Right cardiac atrium (tissue), 5 donors: ENCODE data around the gene PDE9A. TPM values are rescaled to one million over a fixed set of nuclear protein-coding genes. Genes with fewer than 3 reads are reported as not detected.
"Not testable (repeated sequence)": the region's sequence is repeated elsewhere in the genome, so short reads cannot be mapped to it uniquely, and the experiment has no call there.

Source experiments
- ATAC-seq, 2 donors: fragments of 200-7000 bp; cut with Tn5 transposase; one replicate each; pipeline versions ENCODE4 v1.8.0 to v1.9.1; 2020; ENCODE audit warnings: moderate library complexity in 2 of 2, mild to moderate bottlenecking in 1 of 2
- DNase-seq, 3 donors: peaks; one replicate each; pipeline ENCODE4 v3.0.0-alpha.2; 2020
- H3K27ac ChIP-seq: one replicate; pipeline ENCODE4 v1.5.1; 2013; ENCODE audit warnings: mild to moderate bottlenecking, low read length, control low read depth, moderate library complexity
- H3K27me3 ChIP-seq: one replicate; pipeline ENCODE4 v1.6.1; 2013; ENCODE audit not compliant: control insufficient read depth, insufficient read depth
- H3K4me1 ChIP-seq: one replicate; pipeline ENCODE4 v1.6.1; 2013; ENCODE audit warnings: low read length; ENCODE audit not compliant: control insufficient read depth, insufficient read depth
- H3K4me3 ChIP-seq: one replicate; pipeline ENCODE4 v1.5.1; 2013; ENCODE audit warnings: low read length, control low read depth
- H3K9me3 ChIP-seq: one replicate; pipeline ENCODE4 v1.6.1; 2013; ENCODE audit warnings: low read length; ENCODE audit not compliant: control insufficient read depth
- WGBS: extraction: QIAGEN DNeasy Blood & Tissue Kit; methylation state at CpG from one replicate; pipeline ENCODE4 v1.1.7; 2013; 5-methylcytosine and 5-hydroxymethylcytosine counted together
- intact Hi-C, 4 donors: fragments of 100-400 bp; cut with DNase I; formaldehyde crosslinking; loops; one replicate each; pipeline versions ENCODE4 v1.11.0 to v1.14.0; 2022 to 2023
- polyA plus RNA-seq: library from polyadenylated mRNA; stranded (reverse); fragments of 200-250 nt; gene quantifications from one replicate; pipeline ENCODE4 v1.2.3, GENCODE V29; 2013
- total RNA-seq, 4 donors: library from RNA; stranded (reverse); fragmentation: NEBNext Ultra II Directional; extraction: Animal tissue kit (Norgen Biotek cat#: 25700); gene quantifications; one replicate each; pipeline ENCODE4 v1.2.1, GENCODE V29; 2021
- donor health status: healthy with polysubstance abuse.
- donor health status: DM: no; HTN: yes; CAD: no.
- donor health status: DM: no; HTN: no; CAD: no.
- donor health status: DM: no; HTN: yes; CAD: no; lungs with severe emphysema.
- donor health status: DM: yes; HTN: yes; CAD: no.

Gene PDE9A
- total and polyA plus RNA-seq, 5 donors, result 1.5 to 4.1 (median 2.5) TPM

DNA sequence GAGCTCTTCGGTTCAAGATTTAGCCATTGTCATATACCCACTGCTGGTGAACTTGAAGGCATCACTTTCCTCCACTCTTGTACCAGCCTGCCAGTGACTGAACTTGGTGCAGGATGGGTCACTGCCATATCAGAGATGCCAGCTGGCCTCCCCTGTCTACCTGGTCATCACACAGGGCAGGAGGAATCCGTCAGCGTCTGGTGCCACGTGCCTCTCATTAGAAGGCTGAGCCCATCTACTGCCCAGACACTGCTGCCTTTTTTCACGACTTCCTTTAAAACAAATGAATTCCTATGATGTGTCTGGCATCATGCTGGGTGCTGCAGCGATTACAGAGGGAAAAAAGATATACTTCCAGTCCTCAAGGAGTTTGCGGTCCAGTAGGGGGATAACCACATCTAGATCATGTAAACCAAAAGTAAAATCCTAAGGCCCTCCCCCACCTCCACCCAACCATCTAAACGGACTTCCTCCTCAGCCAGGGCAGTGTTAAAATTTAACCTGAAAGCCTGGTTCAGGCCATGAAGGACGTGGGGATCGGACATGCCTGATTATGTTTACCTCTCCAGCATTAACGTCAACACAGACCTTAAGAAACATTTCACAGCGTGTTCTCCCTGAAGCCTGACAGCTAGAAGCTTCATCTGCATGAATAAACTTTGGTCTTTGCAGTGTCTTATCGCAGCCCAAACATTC is 29.2 kb upstream of the PDE9A start:
- Histone ChIP-seq H3K27ac (no peak overlapping the region), H3K27me3 (no peaks in the 10 kb centered on the region), H3K9me3 (no peaks in the 10 kb centered on the region), H3K4me3 (no peak overlapping the region), H3K4me1 (no peaks in the 10 kb centered on the region)
- ATAC-seq (no peak), DNase-seq (no peak)
- WGBS, result 60% methylated on average over 13 of the region's 13 CpGs
- intact Hi-C loops, result no loop called here

GRCh38 chr21:42624936-42625335 is 28.5 kb upstream of the PDE9A start:
- H3K4me3 ChIP-seq, result no peak overlapping the region
- H3K9me3 ChIP-seq, result no peaks in the 10 kb centered on the region
- intact Hi-C loops, result no loop called here
- WGBS, result 76% methylated on average over 6 of the region's 6 CpGs
- H3K27ac ChIP-seq, result no peak overlapping the region
- H3K4me1 ChIP-seq, result no peaks in the 10 kb centered on the region
- DNase-seq, result no peak
- no peak for ATAC-seq
- H3K27me3 ChIP-seq, result no peaks in the 10 kb centered on the region

- WGBS, result 93% methylated on average over 14 of the region's 14 CpGs
- Histone ChIP-seq H3K27me3 (no peaks in the 10 kb centered on the region), H3K27ac (no peak overlapping the region), H3K4me3 (no peak overlapping the region), H3K9me3 (no peaks in the 10 kb centered on the region), H3K4me1 (no peaks in the 10 kb centered on the region)
- intact Hi-C loops, result no loop called here
- DNase-seq (no peak), ATAC-seq (no peak)
Observed at GRCh38 chr21:42626171-42626570, 27.2 kb upstream of the PDE9A start.

DNA sequence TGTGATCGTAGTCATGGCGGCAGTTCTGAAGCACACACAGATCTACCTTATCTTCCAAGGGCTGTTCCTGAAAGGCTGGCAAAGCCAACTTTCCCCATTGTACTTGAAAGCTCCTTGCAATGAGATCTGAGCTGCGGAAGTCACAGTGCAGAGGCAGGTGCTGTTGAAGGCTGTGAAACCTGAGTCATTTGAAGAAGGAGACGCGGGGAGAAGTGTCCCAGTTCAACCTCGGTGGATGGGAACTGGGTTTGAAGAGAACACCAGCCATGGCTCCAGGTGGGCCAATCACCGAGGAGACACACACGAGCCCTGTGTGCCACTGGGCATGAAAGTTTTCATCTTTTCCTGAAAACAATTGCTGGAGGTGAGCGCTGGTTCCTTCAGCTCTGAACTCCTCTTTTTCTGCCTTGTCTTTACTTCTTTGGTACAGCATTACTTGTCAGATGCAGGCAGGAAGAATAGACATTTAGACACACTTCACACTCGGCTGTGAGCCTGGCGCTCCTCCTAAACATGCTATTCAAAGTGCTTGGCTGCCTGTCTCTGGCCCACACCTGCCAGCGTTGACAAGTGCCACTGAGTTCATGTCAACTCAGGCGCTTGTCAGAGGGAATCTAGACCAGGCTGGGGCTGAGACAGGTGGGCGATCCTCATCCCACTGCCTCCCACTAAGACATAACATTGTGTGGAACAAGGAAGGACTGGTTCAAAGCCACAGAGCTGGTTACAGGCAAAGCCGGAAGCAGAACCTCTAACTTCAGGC is 25.7 kb upstream of the PDE9A start:
- peak; percentile 78 to 83 for ATAC-seq
- H3K4me1 ChIP-seq, result no peaks in the 10 kb centered on the region
- no peak overlapping the region for H3K27ac ChIP-seq
- no peak overlapping the region for H3K4me3 ChIP-seq
- H3K9me3 ChIP-seq, result no peaks in the 10 kb centered on the region
- intact Hi-C loops, result no loop called here
- H3K27me3 ChIP-seq, result no peaks in the 10 kb centered on the region
- WGBS, result 61% methylated on average over 15 of the region's 15 CpGs
- peak; percentile 60 to 88 (median 86) for DNase-seq

DNA sequence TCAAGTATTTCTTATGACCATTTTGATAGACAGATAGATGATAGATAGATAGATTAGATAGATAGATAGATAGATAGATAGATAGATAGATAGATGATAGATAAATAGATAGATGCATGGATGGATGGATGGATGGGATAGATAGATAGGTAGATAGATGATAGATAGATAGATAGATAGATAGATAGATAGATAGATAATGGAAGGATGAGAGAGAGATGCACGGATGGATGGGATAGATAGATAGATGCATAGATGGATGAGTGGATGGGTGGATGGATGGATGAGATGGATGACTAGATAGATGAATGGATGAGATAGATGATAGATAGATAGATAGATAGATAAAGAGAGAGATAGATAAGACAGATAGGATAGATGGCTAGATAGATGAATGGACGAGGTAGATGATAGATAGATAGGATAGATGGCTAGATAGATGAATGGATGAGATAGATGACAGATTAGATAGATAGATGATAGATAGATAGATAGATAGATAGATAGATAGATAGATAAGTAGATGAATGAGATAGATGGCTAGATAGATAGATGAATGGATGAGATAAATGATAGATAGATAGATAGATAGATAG is 24.9 kb upstream of the PDE9A start:
- H3K27me3 ChIP-seq, DNase-seq, intact Hi-C loops, ATAC-seq, H3K4me1 ChIP-seq, H3K9me3 ChIP-seq, H3K27ac ChIP-seq, H3K4me3 ChIP-seq: not testable (repeated sequence)
- 83% methylated on average over 2 of the region's 2 CpGs for WGBS

- 76% methylated on average over 9 of the region's 9 CpGs for WGBS
- no peaks in the 10 kb centered on the region for H3K9me3 ChIP-seq
Observed at GRCh38 chr21:42629933-42630589, 23.4 kb upstream of the PDE9A start.

DNA sequence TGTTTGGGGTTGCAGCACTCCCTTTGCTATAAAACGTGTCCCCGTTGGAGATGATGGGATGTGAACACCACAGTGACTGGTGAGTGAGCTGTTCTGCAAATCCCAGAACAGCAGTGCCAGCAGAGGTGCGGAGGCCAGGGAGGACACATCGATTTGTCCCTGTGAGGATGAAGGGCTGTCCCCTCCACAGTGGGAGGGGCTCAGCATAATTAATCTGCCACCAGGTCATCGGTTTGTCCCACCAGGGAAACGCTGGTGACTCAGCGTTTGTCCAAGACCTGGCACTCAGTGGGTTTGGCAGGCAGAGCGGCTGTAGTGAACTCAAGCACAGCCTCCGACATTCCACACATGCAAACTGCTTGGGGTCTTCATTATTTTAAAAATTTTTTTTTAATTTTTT is 22.8 kb upstream of the PDE9A start:
- ATAC-seq, result peak in 1 of 2 donors; percentile 38
- no peaks in the 10 kb centered on the region for H3K9me3 ChIP-seq
- no peak for DNase-seq
- WGBS, result 51% methylated on average over 9 of the region's 9 CpGs
- H3K4me3 ChIP-seq, result no peak overlapping the region
- intact Hi-C loops, result no loop called here
- no peaks in the 10 kb centered on the region for H3K4me1 ChIP-seq
- no peaks in the 10 kb centered on the region for H3K27me3 ChIP-seq
- no peak overlapping the region for H3K27ac ChIP-seq

More at GRCh38 chr21:42629933-42630589, 23.4 kb upstream of the PDE9A start:
- H3K4me1 ChIP-seq, result no peaks in the 10 kb centered on the region
- intact Hi-C loops, result no loop called here
- DNase-seq (no peak), ATAC-seq (no peak)
- H3K27ac ChIP-seq, result no peak overlapping the region
- H3K27me3 ChIP-seq, result no peaks in the 10 kb centered on the region
- H3K4me3 ChIP-seq, result no peak overlapping the region

- H3K9me3 ChIP-seq, result no peaks in the 10 kb centered on the region
- no peaks in the 10 kb centered on the region for H3K4me1 ChIP-seq
- H3K27me3 ChIP-seq, result no peaks in the 10 kb centered on the region
- no peak overlapping the region for H3K27ac ChIP-seq
- ATAC-seq (no peak), DNase-seq (no peak)
- 76% methylated on average over 5 of the region's 5 CpGs for WGBS
- no peak overlapping the region for H3K4me3 ChIP-seq
- intact Hi-C loops, result no loop called here
Observed at GRCh38 chr21:42631142-42631541, 22.3 kb upstream of the PDE9A start.

DNA sequence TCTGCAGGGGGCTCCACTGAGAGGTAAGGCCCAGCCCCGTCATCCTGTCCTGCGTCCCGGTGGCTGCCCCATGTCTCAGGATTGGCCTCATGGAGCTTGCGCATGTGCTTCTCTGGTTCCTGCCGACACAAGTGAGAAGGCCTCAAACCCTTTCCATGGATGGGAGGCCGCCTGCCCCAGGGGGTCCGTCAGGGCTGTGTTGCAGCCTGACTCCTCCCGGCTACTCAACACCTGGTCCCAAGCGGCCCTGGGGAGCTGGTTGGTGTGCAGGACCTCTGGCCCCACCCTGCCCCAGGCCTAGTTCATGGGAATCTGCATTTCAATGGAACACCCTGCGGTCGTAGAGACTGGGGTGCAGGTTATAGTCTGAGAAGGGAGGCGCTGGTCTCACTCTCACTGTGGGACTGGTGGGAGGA is 21.1 kb upstream of the PDE9A start:
- no peak overlapping the region for H3K27ac ChIP-seq
- WGBS, result 91% methylated on average over 12 of the region's 12 CpGs
- no peaks in the 10 kb centered on the region for H3K9me3 ChIP-seq
- H3K4me3 ChIP-seq, result no peak overlapping the region
- ATAC-seq, result no peak
- no peaks in the 10 kb centered on the region for H3K27me3 ChIP-seq
- intact Hi-C loops, result no loop called here
- no peak for DNase-seq
- no peaks in the 10 kb centered on the region for H3K4me1 ChIP-seq

DNA sequence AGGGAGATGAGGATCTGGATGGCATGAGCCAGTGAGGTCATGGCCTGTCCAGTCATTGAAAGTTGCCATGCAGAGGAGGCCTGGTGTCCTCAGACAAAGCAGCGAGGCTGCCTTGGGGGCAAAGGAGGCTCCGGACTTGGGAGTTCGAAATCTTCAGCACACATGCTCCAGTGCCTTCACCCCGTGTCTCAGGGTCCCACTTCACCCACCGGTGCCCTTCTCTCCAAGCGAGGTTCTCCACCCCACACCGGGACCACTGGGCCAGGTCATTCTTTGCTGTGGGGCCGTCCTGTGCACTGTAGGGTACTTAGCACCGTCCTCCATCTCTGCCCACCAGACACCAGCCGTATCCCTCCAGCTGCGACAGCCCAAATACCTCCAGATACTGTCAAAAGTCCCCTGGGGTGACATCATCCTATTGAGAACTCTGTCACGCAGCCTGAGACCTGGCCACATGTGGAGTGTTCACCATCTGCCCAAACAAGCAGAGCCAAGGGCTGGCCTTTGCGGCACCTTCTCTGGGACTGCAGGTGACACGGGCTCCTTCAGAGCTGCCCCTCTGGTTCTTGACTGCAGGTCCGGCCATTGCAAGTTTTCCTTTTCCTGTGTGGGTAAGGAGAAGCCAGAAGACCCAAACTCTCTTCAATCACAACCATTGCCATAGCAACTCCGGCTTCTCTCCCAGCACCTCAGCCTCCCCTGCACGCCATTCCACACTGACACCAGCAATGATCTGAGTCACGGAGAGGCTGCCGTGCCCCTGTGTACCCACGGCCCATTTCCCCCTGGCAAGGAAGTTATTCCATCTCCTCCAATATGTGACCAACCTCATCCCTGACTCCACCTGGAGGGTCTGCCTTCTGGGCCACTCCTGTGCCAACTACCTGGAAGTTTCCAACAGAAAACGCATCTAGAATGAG is 20.4 kb upstream of the PDE9A start:
- Histone ChIP-seq H3K27ac (no peak overlapping the region), H3K27me3 (no peaks in the 10 kb centered on the region), H3K4me1 (no peaks in the 10 kb centered on the region), H3K4me3 (no peak overlapping the region), H3K9me3 (no peaks in the 10 kb centered on the region)
- intact Hi-C loops, result no loop called here
- ATAC-seq, result no peak
- DNase-seq, result no peak
- WGBS, result 89% methylated on average over 21 of the region's 21 CpGs
